HCT116 (cell line): ENCODE data around the gene WDR33. TPM values are rescaled to one million over a fixed set of nuclear protein-coding genes. Genes with fewer than 3 reads are reported as not detected.

Experiments used
- ATAC-seq: fragments of 200-7000 bp; cut with Tn5 transposase; 2 replicates; pipeline ENCODE4 v1.9.1; 2020; ENCODE audit warnings: mild to moderate bottlenecking, moderate library complexity
- BruUV-seq: library from RNA; stranded (reverse); fragments of 400-500 nt; replicated peaks from 2 replicates; lab custom pipeline; 2021; lab: Mats Ljungman, UMichigan
- CTCF ChIA-PET: fragments of 300-600 bp; sonication (Branson Sonifier 250); formaldehyde crosslinking; loops from one replicate; lab custom pipeline; 2021; ENCODE audit warnings: antibody characterized with exemption; lab: Charles Lee
- POLR2A ChIA-PET: fragments of 300-600, 350-600 bp; sonication (Branson Sonifier 250); formaldehyde crosslinking; loops from one replicate; lab custom pipeline; 2021; ENCODE audit warnings: antibody characterized with exemption; lab: Charles Lee
- RAD21 ChIA-PET, 2 experiments: fragments of 300-600 bp; sonication (Branson Sonifier 250); formaldehyde crosslinking; loops; one replicate each; lab custom pipeline; 2023; ENCODE audit warnings: low total read pairs in 2 of 2; ENCODE audit not compliant: uncharacterized antibody in 2 of 2, unreplicated experiment in 2 of 2, low non-redundant PET in 1 of 2; lab: Charles Lee
- DNase-seq: peaks from one replicate; pipeline ENCODE4 v3.0.0-alpha.2; 2010; ENCODE audit warnings: low read depth, low spot score
- H2AFZ ChIP-seq: fragments of 200-600 bp; shearing (Covaris generic), sonication (generic); 2 replicates; pipeline ENCODE4 v1.6.1; 2017; ENCODE audit warnings: low read depth, mixed run types, mixed read lengths, antibody characterized with exemption, low read length; ENCODE audit not compliant: poor library complexity, severe bottlenecking
- H3K27ac ChIP-seq: 2 replicates; pipeline ENCODE4 v1.5.1; 2012; ENCODE audit warnings: low read depth, low read length
- H3K27me3 ChIP-seq: fragments of 200-600 bp; sonication (generic); 2 replicates; pipeline ENCODE4 v1.6.1; 2016; ENCODE audit warnings: mixed run types, low read length, mixed read lengths; ENCODE audit not compliant: insufficient read depth
- H3K36me3 ChIP-seq, 2 experiments: fragments of 200-500 bp in 1 of 2; fragments of 200-600 bp in 1 of 2; sonication (Bioruptor generic) in 1 of 2; sonication (generic) in 1 of 2; 2 replicates each; pipeline versions ENCODE4 v1.5.1 to v1.6.1; 2014 to 2016; ENCODE audit warnings: low read length in 2 of 2, inconsistent platforms in 1 of 2, mixed read lengths in 1 of 2, mixed run types in 1 of 2; ENCODE audit not compliant: insufficient read depth in 2 of 2, control insufficient read depth in 1 of 2
- H3K4me1 ChIP-seq, 2 experiments: fragments of 200-600 bp in 1 of 2; sonication (generic) in 1 of 2; 2 replicates each; pipeline versions ENCODE4 v1.5.1 to v1.6.1; 2012 to 2017; ENCODE audit warnings: low read length in 2 of 2, inconsistent platforms in 1 of 2, mild to moderate bottlenecking in 1 of 2, mixed read lengths in 1 of 2, mixed run types in 1 of 2, moderate library complexity in 1 of 2; ENCODE audit not compliant: insufficient read depth in 2 of 2, control insufficient read depth in 1 of 2
- H3K4me2 ChIP-seq: fragments of 200-600 bp; sonication (generic); 2 replicates; pipeline ENCODE4 v1.6.1; 2017; ENCODE audit warnings: mixed run types, low read length, mixed read lengths
- H3K4me3 ChIP-seq, 2 experiments: fragments of 200-600 bp in 1 of 2; sonication (generic) in 1 of 2; replicated peaks in 1 of 2; 2 replicates each; pipeline ENCODE4 v1.5.1; 2011 to 2016; ENCODE audit warnings: low read length in 2 of 2, control low read depth in 1 of 2, low read depth in 1 of 2, mild to moderate bottlenecking in 1 of 2, mixed read lengths in 1 of 2, mixed run types in 1 of 2
- H3K79me2 ChIP-seq: fragments of 200-600 bp; sonication (generic); 2 replicates; pipeline ENCODE4 v1.6.1; 2017; ENCODE audit warnings: mild to moderate bottlenecking, mixed run types, low read length, moderate library complexity, mixed read lengths; ENCODE audit not compliant: insufficient read depth
- H3K9ac ChIP-seq: fragments of 200-600 bp; sonication (generic); 2 replicates; pipeline ENCODE4 v1.6.1; 2016; ENCODE audit warnings: low read length, mixed read lengths
- H3K9me2 ChIP-seq: fragments of 200-600 bp; sonication (generic), shearing (Covaris generic); 2 replicates; pipeline ENCODE4 v1.6.1; 2017; ENCODE audit warnings: mixed run types, mild to moderate bottlenecking, moderate library complexity; ENCODE audit not compliant: insufficient read depth
- H3K9me3 ChIP-seq, 2 experiments: fragments of 200-500 bp in 1 of 2; fragments of 200-600 bp in 1 of 2; sonication (Bioruptor generic) in 1 of 2; sonication (generic) in 1 of 2; 2 replicates each; pipeline ENCODE4 v1.6.1; 2014 to 2017; ENCODE audit warnings: low read length in 2 of 2, mixed read lengths in 2 of 2, inconsistent platforms in 1 of 2, low read depth in 1 of 2, mild to moderate bottlenecking in 1 of 2, mixed run types in 1 of 2, moderate library complexity in 1 of 2; ENCODE audit not compliant: control insufficient read depth in 1 of 2, insufficient read depth in 1 of 2
- H4K20me1 ChIP-seq: fragments of 200-600 bp; sonication (generic), shearing (Covaris generic); 2 replicates; pipeline ENCODE4 v1.6.1; 2017; ENCODE audit warnings: mixed run types, mild to moderate bottlenecking, moderate library complexity; ENCODE audit not compliant: insufficient read depth
- ATF3 ChIP-seq: IDR thresholded peaks from 2 replicates; pipeline ENCODE4 v1.6.1; 2012
- CBX3 ChIP-seq: IDR thresholded peaks from 2 replicates; pipeline ENCODE4 v1.6.1; 2012; ENCODE audit warnings: low read depth
- CTCF ChIP-seq, 3 experiments: fragments of 200-600 bp in 1 of 3; sonication (generic) in 1 of 3; IDR thresholded peaks in 2 of 3; conservative IDR thresholded peaks in 1 of 3; 2 replicates each; pipeline ENCODE4 v1.5.1; 2012 to 2017; ENCODE audit warnings: low read depth in 2 of 3, low read length in 2 of 3, antibody characterized with exemption in 1 of 3, borderline replicate concordance in 1 of 3, control low read depth in 1 of 3, mild to moderate bottlenecking in 1 of 3, mixed read lengths in 1 of 3, mixed run types in 1 of 3, moderate library complexity in 1 of 3; ENCODE audit not compliant: insufficient read depth in 1 of 3
- ELF1 ChIP-seq: IDR thresholded peaks from 2 replicates; pipeline ENCODE4 v1.6.1; 2012; ENCODE audit warnings: low read depth, borderline replicate concordance
- EZH2 ChIP-seq: fragments of 200-600 bp; sonication (generic); IDR thresholded peaks from 2 replicates; pipeline ENCODE4 v1.6.1; 2017; ENCODE audit warnings: antibody characterized with exemption, mixed run types
- EZH2phosphoT487 ChIP-seq: fragments of 200-600 bp; IDR thresholded peaks from 2 replicates; pipeline ENCODE4 v1.6.1; 2018; ENCODE audit warnings: antibody characterized with exemption, borderline replicate concordance
- JUND ChIP-seq: IDR thresholded peaks from 2 replicates; pipeline ENCODE4 v1.6.1; 2012
- POLR2A ChIP-seq: IDR thresholded peaks from 2 replicates; pipeline ENCODE4 v1.7.0; 2011; ENCODE audit warnings: borderline replicate concordance; ENCODE audit not compliant: insufficient read depth, insufficient read length; ENCODE audit errors: extremely low read depth
- POLR2AphosphoS5 ChIP-seq: IDR thresholded peaks from 2 replicates; pipeline ENCODE4 v1.6.1; 2011; ENCODE audit warnings: mild to moderate bottlenecking, low read depth, low read length, moderate library complexity
- RAD21 ChIP-seq: IDR thresholded peaks from 2 replicates; pipeline ENCODE4 v1.6.1; 2012; ENCODE audit warnings: low read depth, mild to moderate bottlenecking
- SIN3A ChIP-seq: IDR thresholded peaks from 2 replicates; pipeline ENCODE4 v1.6.1; 2012; ENCODE audit warnings: low read depth
- SP1 ChIP-seq: IDR thresholded peaks from 2 replicates; pipeline ENCODE4 v1.6.1; 2012; ENCODE audit warnings: low read depth
- SRF ChIP-seq: IDR thresholded peaks from 2 replicates; pipeline ENCODE4 v1.6.1; 2012; ENCODE audit warnings: low read depth
- TCF7L2 ChIP-seq: IDR thresholded peaks from 2 replicates; pipeline ENCODE4 v1.7.0; 2011; ENCODE audit warnings: borderline replicate concordance, inconsistent platforms; ENCODE audit not compliant: insufficient read depth, insufficient read length; ENCODE audit errors: extremely low read depth
- YY1 ChIP-seq: IDR thresholded peaks from 2 replicates; pipeline ENCODE4 v1.6.1; 2011; ENCODE audit warnings: low read length, low read depth, moderate library complexity, mild to moderate bottlenecking; ENCODE audit not compliant: insufficient replicate concordance; ENCODE audit errors: extremely low read depth
- ZBTB33 ChIP-seq: IDR thresholded peaks from 2 replicates; pipeline ENCODE4 v1.6.1; 2011; ENCODE audit warnings: mild to moderate bottlenecking, low read length, moderate library complexity; ENCODE audit not compliant: insufficient replicate concordance; ENCODE audit errors: extremely low read depth
- intact Hi-C: fragments of 100-400 bp; cut with micrococcal nuclease; formaldehyde crosslinking; loops from 2 replicates; pipeline ENCODE4 v1.10.0; 2022
- total RNA-seq: library from RNA; stranded (reverse); gene quantifications from one replicate; pipeline ENCODE4 v1.2.1, GENCODE V29; 2021; ENCODE audit not compliant: unreplicated experiment
- TF ChIP-seq, protein P1 (sequence below): IDR thresholded peaks from 2 replicates; pipeline ENCODE4 v1.6.1; 2012
- TF ChIP-seq, protein P2 (sequence below): IDR thresholded peaks from 2 replicates; pipeline ENCODE4 v1.6.1; 2012; ENCODE audit warnings: low read depth

WDR33 gene
- total RNA-seq, 1 experiment from 2014 or later: 52.5 TPM

GRCh38 chr2:127678991-127679390 is 132.0 kb downstream of the WDR33 start:
- RAD21 ChIA-PET: no interaction called here
- CTCF ChIA-PET: no interaction called here
- H3K4me1 ChIP-seq: peaks cover 0 to 15% of the 10 kb centered on the region in 2 experiments; a peak in 2 of 4 replicates
- POLR2A ChIA-PET: no interaction called here
- no peaks in the 10 kb centered on the region for H3K9me2 ChIP-seq
- BruUV-seq: no TSS peak
- H3K4me2 ChIP-seq: no peak overlapping the region
- no peaks in the 10 kb centered on the region for H3K9me3 ChIP-seq
- intact Hi-C loops: loop anchor here (10.0 kb wide), 1 partner anchor 484 kb away; no protein-coding TSS in a partner anchor
- H3K9ac ChIP-seq: no peak overlapping the region
- H4K20me1 ChIP-seq: no peaks in the 10 kb centered on the region
- no peak overlapping the region for H2AFZ ChIP-seq
- H3K27me3 ChIP-seq: peaks cover 7% of the 10 kb centered on the region; the same call in 1 of the 2 replicates
- H3K36me3 ChIP-seq: no peaks in the 10 kb centered on the region
- DNase-seq (no peak), ATAC-seq (no peak)
- no peak overlapping the region for H3K4me3 ChIP-seq
- H3K79me2 ChIP-seq: no peaks in the 10 kb centered on the region
- H3K27ac ChIP-seq: no peak overlapping the region
- TF ChIP-seq YY1 (no peak), SRF (no peak), SP1 (no peak), EZH2phosphoT487 (no peak), TCF7L2 (no peak), RAD21 (no peak), EZH2 (no peak), SIN3A (no peak), ATF3 (no peak), CBX3 (no peak), ELF1 (no peak), CTCF (IDR thresholded peaks at IDR 0.05 in 2 of 3, conservative IDR thresholded peaks at IDR 0.05 in 1 of 3; ENCODE audit: borderline replicate concordance in 1 of 3, insufficient read depth in 1 of 3, low read depth in 2 of 3, low read length in 2 of 3) (no peak), JUND (no peak), ZBTB33 (no peak), POLR2AphosphoS5 (no peak), POLR2A (no peak)
- TF ChIP-seq, protein P1, sequence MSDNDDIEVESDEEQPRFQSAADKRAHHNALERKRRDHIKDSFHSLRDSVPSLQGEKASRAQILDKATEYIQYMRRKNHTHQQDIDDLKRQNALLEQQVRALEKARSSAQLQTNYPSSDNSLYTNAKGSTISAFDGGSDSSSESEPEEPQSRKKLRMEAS: no peak
- TF ChIP-seq, protein P2, sequence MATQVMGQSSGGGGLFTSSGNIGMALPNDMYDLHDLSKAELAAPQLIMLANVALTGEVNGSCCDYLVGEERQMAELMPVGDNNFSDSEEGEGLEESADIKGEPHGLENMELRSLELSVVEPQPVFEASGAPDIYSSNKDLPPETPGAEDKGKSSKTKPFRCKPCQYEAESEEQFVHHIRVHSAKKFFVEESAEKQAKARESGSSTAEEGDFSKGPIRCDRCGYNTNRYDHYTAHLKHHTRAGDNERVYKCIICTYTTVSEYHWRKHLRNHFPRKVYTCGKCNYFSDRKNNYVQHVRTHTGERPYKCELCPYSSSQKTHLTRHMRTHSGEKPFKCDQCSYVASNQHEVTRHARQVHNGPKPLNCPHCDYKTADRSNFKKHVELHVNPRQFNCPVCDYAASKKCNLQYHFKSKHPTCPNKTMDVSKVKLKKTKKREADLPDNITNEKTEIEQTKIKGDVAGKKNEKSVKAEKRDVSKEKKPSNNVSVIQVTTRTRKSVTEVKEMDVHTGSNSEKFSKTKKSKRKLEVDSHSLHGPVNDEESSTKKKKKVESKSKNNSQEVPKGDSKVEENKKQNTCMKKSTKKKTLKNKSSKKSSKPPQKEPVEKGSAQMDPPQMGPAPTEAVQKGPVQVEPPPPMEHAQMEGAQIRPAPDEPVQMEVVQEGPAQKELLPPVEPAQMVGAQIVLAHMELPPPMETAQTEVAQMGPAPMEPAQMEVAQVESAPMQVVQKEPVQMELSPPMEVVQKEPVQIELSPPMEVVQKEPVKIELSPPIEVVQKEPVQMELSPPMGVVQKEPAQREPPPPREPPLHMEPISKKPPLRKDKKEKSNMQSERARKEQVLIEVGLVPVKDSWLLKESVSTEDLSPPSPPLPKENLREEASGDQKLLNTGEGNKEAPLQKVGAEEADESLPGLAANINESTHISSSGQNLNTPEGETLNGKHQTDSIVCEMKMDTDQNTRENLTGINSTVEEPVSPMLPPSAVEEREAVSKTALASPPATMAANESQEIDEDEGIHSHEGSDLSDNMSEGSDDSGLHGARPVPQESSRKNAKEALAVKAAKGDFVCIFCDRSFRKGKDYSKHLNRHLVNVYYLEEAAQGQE: no peak
